Astrocyte of the cerebellum (primary cell): Measurements from ENCODE around the gene PCDHGA6.
A peak's percentile ranks its signal among the peaks of the same experiment; 100 is the strongest.
"Not testable (repeated sequence)": the region's sequence is repeated elsewhere in the genome, so short reads cannot be mapped to it uniquely, and the experiment has no call there.

ENCODE experiments used
- DNase-seq: peaks from one replicate; pipeline ENCODE4 v3.0.0-alpha.2; 2011; ENCODE audit warnings: low read depth
- H3K4me3 ChIP-seq: 2 replicates; pipeline ENCODE4 v1.5.1; 2011; ENCODE audit warnings: mild to moderate bottlenecking, low read depth, low read length, moderate library complexity
- in situ Hi-C: cut with HindIII; loops from 2 replicates; pipeline ENCODE4 v1.10.0; 2017; ENCODE audit warnings: low sequenced_read_pairs
- TF ChIP-seq, protein P1 (sequence below): IDR thresholded peaks from 2 replicates; pipeline ENCODE4 v1.5.1; 2012; ENCODE audit warnings: low read length, low read depth, moderate library complexity, mild to moderate bottlenecking; ENCODE audit errors: missing control alignments

The PCDHGA6 gene

DNA sequence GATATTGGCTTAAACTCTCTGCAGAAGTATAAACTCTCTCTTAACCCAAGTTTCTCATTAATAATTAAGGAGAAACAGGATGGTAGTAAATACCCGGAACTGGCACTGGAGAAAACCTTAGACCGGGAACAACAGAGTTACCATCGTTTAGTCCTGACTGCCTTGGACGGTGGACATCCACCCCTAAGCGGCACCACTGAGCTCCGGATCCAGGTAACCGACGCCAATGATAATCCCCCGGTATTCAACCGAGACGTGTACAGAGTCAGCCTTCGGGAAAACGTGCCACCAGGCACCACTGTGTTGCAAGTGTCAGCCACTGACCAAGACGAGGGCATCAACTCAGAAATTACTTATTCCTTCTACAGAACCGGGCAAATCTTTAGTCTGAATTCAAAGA, 24.9 kb downstream of the PCDHGA6 start:
- H3K4me3 ChIP-seq: no peak overlapping the region
- DNase-seq: no peak
- TF ChIP-seq, protein P1, sequence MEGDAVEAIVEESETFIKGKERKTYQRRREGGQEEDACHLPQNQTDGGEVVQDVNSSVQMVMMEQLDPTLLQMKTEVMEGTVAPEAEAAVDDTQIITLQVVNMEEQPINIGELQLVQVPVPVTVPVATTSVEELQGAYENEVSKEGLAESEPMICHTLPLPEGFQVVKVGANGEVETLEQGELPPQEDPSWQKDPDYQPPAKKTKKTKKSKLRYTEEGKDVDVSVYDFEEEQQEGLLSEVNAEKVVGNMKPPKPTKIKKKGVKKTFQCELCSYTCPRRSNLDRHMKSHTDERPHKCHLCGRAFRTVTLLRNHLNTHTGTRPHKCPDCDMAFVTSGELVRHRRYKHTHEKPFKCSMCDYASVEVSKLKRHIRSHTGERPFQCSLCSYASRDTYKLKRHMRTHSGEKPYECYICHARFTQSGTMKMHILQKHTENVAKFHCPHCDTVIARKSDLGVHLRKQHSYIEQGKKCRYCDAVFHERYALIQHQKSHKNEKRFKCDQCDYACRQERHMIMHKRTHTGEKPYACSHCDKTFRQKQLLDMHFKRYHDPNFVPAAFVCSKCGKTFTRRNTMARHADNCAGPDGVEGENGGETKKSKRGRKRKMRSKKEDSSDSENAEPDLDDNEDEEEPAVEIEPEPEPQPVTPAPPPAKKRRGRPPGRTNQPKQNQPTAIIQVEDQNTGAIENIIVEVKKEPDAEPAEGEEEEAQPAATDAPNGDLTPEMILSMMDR: no peak
- in situ Hi-C loops: no loop called here

DNA sequence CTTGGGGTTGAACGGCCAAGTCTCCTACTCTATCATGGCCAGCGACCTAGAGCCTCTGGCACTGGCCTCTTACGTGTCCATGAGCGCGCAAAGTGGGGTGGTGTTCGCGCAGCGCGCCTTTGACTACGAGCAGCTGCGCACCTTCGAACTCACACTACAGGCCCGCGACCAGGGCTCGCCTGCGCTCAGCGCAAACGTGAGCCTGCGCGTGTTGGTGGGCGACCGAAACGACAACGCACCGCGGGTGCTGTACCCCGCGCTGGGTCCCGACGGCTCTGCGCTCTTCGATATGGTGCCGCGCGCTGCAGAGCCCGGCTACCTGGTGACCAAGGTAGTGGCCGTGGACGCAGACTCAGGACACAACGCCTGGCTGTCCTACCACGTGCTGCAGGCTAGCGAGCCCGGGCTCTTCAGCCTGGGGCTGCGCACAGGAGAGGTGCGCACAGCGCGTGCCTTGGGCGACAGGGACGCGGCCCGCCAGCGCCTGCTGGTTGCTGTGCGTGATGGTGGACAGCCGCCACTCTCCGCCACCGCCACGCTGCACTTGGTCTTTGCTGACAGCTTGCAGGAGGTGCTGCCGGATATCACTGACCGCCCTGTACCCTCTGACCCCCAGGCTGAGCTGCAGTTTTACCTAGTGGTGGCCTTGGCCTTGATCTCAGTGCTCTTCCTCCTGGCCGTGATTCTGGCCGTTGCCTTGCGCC, 26.0 kb downstream of the PCDHGA6 start:
- no peak overlapping the region for H3K4me3 ChIP-seq
- DNase-seq: no peak
- TF ChIP-seq, protein P1: no peak
- in situ Hi-C loops: no loop called here

DNA sequence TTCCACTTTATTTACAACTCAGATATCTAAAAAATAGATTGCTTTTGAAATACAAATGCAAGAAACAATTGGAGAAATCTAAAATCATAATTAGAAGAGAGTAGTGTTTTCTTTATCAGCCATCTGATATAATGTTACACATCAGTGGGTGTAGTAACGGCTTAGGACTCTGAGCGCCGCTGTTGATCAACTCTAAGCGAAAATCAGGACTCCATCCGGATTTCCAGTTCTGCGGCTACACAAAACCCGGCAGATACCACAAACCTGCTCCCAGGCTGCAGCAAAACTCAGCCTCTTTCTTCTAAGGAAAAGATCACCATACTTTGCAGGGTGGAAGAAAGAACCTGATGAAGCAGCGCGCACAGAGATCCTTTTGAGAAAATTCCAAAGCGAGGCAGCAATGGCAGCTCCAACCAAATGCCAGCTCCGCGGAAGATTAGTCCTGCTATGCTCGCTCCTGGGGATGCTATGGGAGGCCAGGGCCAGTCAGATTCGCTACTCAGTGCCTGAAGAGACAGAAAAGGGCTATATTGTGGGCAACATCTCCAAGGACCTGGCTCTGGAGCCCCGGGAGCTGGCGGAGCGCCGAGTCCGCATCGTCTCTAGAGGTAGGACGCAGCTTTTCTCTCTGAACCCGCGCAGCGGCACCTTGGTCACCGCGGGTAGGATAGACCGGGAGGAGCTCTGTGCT, 29.0 kb downstream of the PCDHGA6 start, which contains the start of gene PCDHGA9:
Gene PCDHGA9 (plus strand): TSS at position 226 of the 691 bp plus-strand sequence. CDS start 175 bp downstream, at position 401.
- in situ Hi-C loops: no loop called here
- H3K4me3 ChIP-seq: peak within 1 kb of the TSS; percentile 28
- DNase-seq: no peak
- TF ChIP-seq, protein P1: peak; percentile 29

DNA sequence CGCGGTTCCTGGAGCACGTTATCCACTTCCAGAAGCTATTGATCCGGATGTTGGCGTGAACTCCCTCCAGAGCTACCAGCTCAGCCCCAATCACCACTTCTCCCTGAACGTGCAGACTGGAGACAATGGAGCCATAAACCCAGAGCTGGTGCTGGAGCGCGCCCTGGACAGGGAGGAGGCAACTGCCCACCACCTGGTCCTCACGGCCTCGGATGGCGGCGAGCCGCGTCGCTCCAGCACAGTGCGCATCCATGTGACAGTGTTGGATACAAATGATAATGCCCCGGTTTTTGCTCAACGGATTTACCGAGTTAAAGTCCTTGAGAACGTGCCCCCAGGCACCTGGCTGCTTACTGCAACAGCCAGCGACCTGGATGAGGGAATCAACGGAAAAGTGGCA, 29.7 kb downstream of the PCDHGA6 start:
- H3K4me3 ChIP-seq: peak overlapping the region; percentile 28
- in situ Hi-C loops: no loop called here
- TF ChIP-seq, protein P1: no peak
- no peak for DNase-seq

DNA sequence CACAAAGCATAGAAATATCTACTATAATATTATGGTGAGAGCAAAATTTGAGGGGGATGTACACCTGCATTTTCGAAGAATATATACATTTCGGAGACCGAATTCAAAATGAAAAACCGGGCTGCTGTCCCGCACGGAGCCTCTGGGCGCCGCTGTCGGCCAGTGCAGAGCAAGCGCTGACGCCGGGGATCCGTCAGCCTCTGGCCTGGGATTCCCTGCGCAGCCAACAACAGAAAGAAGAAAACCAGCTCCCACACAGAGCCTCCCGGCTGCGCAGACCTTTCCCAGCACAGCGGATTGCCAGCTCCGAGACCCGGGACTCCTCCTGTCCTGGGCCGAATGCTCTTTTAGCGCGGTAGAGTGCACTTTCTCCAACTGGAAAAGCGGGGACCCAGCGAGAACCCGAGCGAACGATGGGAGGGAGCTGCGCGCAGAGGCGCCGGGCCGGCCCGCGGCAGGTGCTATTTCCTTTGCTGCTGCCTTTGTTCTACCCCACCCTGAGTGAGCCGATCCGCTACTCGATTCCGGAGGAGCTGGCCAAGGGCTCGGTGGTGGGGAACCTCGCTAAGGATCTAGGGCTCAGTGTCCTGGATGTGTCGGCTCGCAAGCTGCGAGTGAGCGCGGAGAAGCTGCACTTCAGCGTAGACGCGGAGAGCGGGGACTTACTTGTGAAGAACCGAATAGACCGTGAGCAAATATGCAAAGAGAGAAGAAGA, 34.3 kb downstream of the PCDHGA6 start, which contains the start of gene PCDHGB6:
Gene PCDHGB6 (plus strand): TSS at position 232 of the 716 bp plus-strand sequence. CDS start 182 bp downstream, at position 414.
- TF ChIP-seq, protein P1: peak; percentile 42
- DNase-seq, in situ Hi-C loops: not testable (repeated sequence)
- peak within 1 kb of the TSS; percentile 26 for H3K4me3 ChIP-seq

DNA sequence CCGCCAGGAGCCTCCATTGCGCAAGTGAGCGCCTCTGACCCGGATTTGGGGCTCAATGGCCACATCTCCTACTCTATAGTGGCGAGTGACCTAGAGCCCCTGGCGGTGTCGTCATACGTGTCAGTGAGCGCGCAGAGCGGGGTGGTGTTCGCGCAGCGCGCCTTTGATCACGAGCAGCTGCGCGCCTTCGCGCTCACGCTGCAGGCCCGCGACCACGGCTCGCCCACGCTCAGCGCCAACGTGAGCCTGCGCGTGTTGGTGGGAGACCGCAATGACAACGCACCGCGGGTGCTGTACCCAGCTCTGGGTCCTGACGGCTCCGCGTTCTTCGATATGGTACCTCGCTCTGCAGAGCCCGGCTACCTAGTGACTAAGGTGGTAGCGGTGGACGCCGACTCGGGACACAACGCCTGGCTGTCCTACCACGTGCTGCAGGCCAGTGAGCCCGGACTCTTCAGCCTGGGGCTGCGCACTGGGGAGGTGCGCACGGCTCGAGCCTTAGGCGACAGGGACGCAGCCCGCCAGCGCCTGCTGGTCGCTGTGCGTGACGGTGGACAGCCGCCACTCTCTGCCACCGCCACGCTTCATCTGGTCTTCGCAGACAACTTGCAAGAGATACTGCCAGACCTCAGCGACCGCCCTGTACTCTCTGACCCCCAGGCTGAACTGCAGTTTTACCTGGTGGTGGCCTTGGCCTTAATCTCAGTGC, 36.1 kb downstream of the PCDHGA6 start:
- no peak overlapping the region for H3K4me3 ChIP-seq
- TF ChIP-seq, protein P1: no peak
- no peak for DNase-seq
- in situ Hi-C loops: no loop called here
